SJCRH30 (cell line): ENCODE measurements around the gene DCAF5. TPM values are rescaled to one million over a fixed set of nuclear protein-coding genes. Genes with fewer than 3 reads are reported as not detected.
"Not testable (repeated sequence)": the region's sequence is repeated elsewhere in the genome, so short reads cannot be mapped to it uniquely, and the experiment has no call there.

Source experiments
- DNase-seq, 2 experiments: peaks; one replicate each; pipeline ENCODE4 v3.0.0-alpha.2; 2015 to 2020
- H3K27ac ChIP-seq: fragments of 250-450 bp; sonication (Bioruptor Pico); 2 replicates; pipeline ENCODE4 v1.5.1; 2020; ENCODE audit warnings: mild to moderate bottlenecking, moderate library complexity
- H3K27me3 ChIP-seq: fragments of 250-450 bp; sonication (Bioruptor Pico); 2 replicates; pipeline ENCODE4 v1.5.1; 2020; ENCODE audit warnings: mild to moderate bottlenecking, moderate library complexity
- H3K36me3 ChIP-seq: fragments of 250-450 bp; sonication (Bioruptor Pico); 2 replicates; pipeline ENCODE4 v1.5.1; 2020; ENCODE audit warnings: mild to moderate bottlenecking, moderate library complexity
- H3K4me1 ChIP-seq: fragments of 250-450 bp; sonication (Bioruptor Pico); 2 replicates; pipeline ENCODE4 v1.5.1; 2020; ENCODE audit warnings: mild to moderate bottlenecking, moderate library complexity
- H3K4me3 ChIP-seq: fragments of 250-450 bp; sonication (Bioruptor Pico); 2 replicates; pipeline ENCODE4 v1.5.1; 2020; ENCODE audit warnings: mild to moderate bottlenecking, moderate library complexity
- H3K9me3 ChIP-seq: fragments of 250-450 bp; sonication (Bioruptor Pico); replicated peaks from 2 replicates; pipeline ENCODE4 v1.5.1; 2020; ENCODE audit warnings: mild to moderate bottlenecking, moderate library complexity
- total RNA-seq: library from RNA; depleted of rRNA; stranded (reverse); fragments of >200 nt; shearing (Covaris generic); gene quantifications from 2 replicates; pipeline ENCODE4 v1.2.3, GENCODE V29; 2014; rRNA removed

The DCAF5 gene
- 27.7 and 29.0 TPM in 2 replicates for total RNA-seq

GRCh38 chr14:69152902-69153151 is at the start of gene DCAF5:
Gene DCAF5 (minus strand): TSS chr14:69153119. CDS start chr14:69152978, 141 bp downstream.
- H3K27ac ChIP-seq = peak within 1 kb of the TSS; percentile 85
- 0 out of 2 replicates have a peak, but pooled peaks cover 4% of the 10 kb centered on the region for H3K4me1 ChIP-seq
- no peaks in the 10 kb centered on the region for H3K27me3 ChIP-seq
- H3K9me3 ChIP-seq = no peaks in the 10 kb centered on the region
- DNase-seq = no peak
- H3K36me3 ChIP-seq = no peaks in the 10 kb centered on the region; the same call in 1 of the 2 replicates
- peak within 1 kb of the TSS; percentile 87 for H3K4me3 ChIP-seq

- no peak for DNase-seq
- Histone ChIP-seq H3K4me3 (no peak overlapping the region), H3K27me3 (no peaks in the 10 kb centered on the region), H3K4me1 (no peaks in the 10 kb centered on the region), H3K9me3 (no peaks in the 10 kb centered on the region), H3K36me3 (no peaks in the 10 kb centered on the region), H3K27ac (no peak overlapping the region)
These were observed 46.9 kb upstream of the DCAF5 start for GRCh38 chr14:69199786-69200185.

GRCh38 chr14:69193721-69194120 is 40.8 kb upstream of the DCAF5 start:
- Histone ChIP-seq H3K9me3 (no peaks in the 10 kb centered on the region), H3K36me3 (no peaks in the 10 kb centered on the region), H3K4me3 (no peak overlapping the region), H3K27me3 (no peaks in the 10 kb centered on the region), H3K27ac (no peak overlapping the region), H3K4me1 (no peaks in the 10 kb centered on the region)
- DNase-seq = no peak

- Histone ChIP-seq H3K9me3 (no peaks in the 10 kb centered on the region), H3K4me1 (no peaks in the 10 kb centered on the region), H3K27ac (peak within 1 kb of the TSS; percentile 50), H3K36me3 (no peaks in the 10 kb centered on the region), H3K4me3 (peak within 1 kb of the TSS; percentile 74), H3K27me3 (no peaks in the 10 kb centered on the region)
- DNase-seq = peak; percentile 85 to 89
These were observed 38.6 kb upstream of the DCAF5 start, which contains the start of gene EXD2 for GRCh38 chr14:69191340-69192111. Gene EXD2 (plus strand): TSS chr14:69191498. CDS start chr14:69209471, 17,973 bp downstream.

GRCh38 chr14:69190191-69190590 is 37.3 kb upstream of the DCAF5 start:
- no peak overlapping the region for H3K27ac ChIP-seq
- no peak for DNase-seq
- H3K4me3 ChIP-seq = no peak overlapping the region

GRCh38 chr14:69183735-69184134 is 30.8 kb upstream of the DCAF5 start:
- no peak for DNase-seq
- Histone ChIP-seq H3K9me3 (no peaks in the 10 kb centered on the region), H3K36me3 (no peaks in the 10 kb centered on the region), H3K4me1 (no peaks in the 10 kb centered on the region), H3K27me3 (no peaks in the 10 kb centered on the region), H3K27ac (no peak overlapping the region), H3K4me3 (no peak overlapping the region)

More at GRCh38 chr14:69190191-69190590, 37.3 kb upstream of the DCAF5 start:
- H3K27me3 ChIP-seq = no peaks in the 10 kb centered on the region
- H3K9me3 ChIP-seq = no peaks in the 10 kb centered on the region
- H3K4me1 ChIP-seq = no peaks in the 10 kb centered on the region
- H3K36me3 ChIP-seq = no peaks in the 10 kb centered on the region

GRCh38 chr14:69182580-69182979 is 29.7 kb upstream of the DCAF5 start:
- not testable (repeated sequence) for H3K9me3 ChIP-seq, H3K4me1 ChIP-seq, H3K4me3 ChIP-seq, H3K27ac ChIP-seq, H3K27me3 ChIP-seq, DNase-seq, H3K36me3 ChIP-seq

GRCh38 chr14:69181491-69181890 is 28.6 kb upstream of the DCAF5 start:
- Histone ChIP-seq H3K9me3 (no peaks in the 10 kb centered on the region), H3K4me1 (no peaks in the 10 kb centered on the region), H3K27me3 (no peaks in the 10 kb centered on the region), H3K27ac (no peak overlapping the region), H3K4me3 (no peak overlapping the region), H3K36me3 (no peaks in the 10 kb centered on the region)
- no peak for DNase-seq

- Histone ChIP-seq H3K4me1 (no peaks in the 10 kb centered on the region), H3K36me3 (no peaks in the 10 kb centered on the region), H3K27me3 (no peaks in the 10 kb centered on the region), H3K9me3 (no peaks in the 10 kb centered on the region), H3K4me3 (no peak overlapping the region), H3K27ac (no peak overlapping the region)
- DNase-seq = no peak
These were observed 22.2 kb upstream of the DCAF5 start for GRCh38 chr14:69175130-69175529.

GRCh38 chr14:69171569-69171968 is 18.6 kb upstream of the DCAF5 start:
- Histone ChIP-seq H3K9me3 (no peaks in the 10 kb centered on the region), H3K4me3 (no peak overlapping the region), H3K27ac (no peak overlapping the region), H3K27me3 (no peaks in the 10 kb centered on the region), H3K36me3 (no peaks in the 10 kb centered on the region), H3K4me1 (no peaks in the 10 kb centered on the region)
- no peak for DNase-seq

GRCh38 chr14:69170839-69171238 is 17.9 kb upstream of the DCAF5 start:
- H3K4me1 ChIP-seq = no peaks in the 10 kb centered on the region
- H3K4me3 ChIP-seq = no peak overlapping the region
- no peaks in the 10 kb centered on the region for H3K9me3 ChIP-seq
- H3K36me3 ChIP-seq = no peaks in the 10 kb centered on the region
- DNase-seq = no peak
- H3K27ac ChIP-seq = no peak overlapping the region
- H3K27me3 ChIP-seq = no peaks in the 10 kb centered on the region

- DNase-seq, H3K9me3 ChIP-seq, H3K4me1 ChIP-seq, H3K4me3 ChIP-seq, H3K36me3 ChIP-seq, H3K27ac ChIP-seq, H3K27me3 ChIP-seq: not testable (repeated sequence)
These were observed 12.9 kb upstream of the DCAF5 start for GRCh38 chr14:69165787-69166186.

GRCh38 chr14:69161590-69161989 is 8.7 kb upstream of the DCAF5 start:
- H3K36me3 ChIP-seq = no peaks in the 10 kb centered on the region
- H3K4me3 ChIP-seq = no peak overlapping the region
- H3K27me3 ChIP-seq = no peaks in the 10 kb centered on the region
- no peak overlapping the region for H3K27ac ChIP-seq
- H3K4me1 ChIP-seq = no peaks in the 10 kb centered on the region
- DNase-seq = no peak
- H3K9me3 ChIP-seq = no peaks in the 10 kb centered on the region

GRCh38 chr14:69156224-69156623 is 3.3 kb upstream of the DCAF5 start:
- no peaks in the 10 kb centered on the region for H3K27me3 ChIP-seq

GRCh38 chr14:69154779-69155178 is 1.9 kb upstream of the DCAF5 start:
- H3K9me3 ChIP-seq = no peaks in the 10 kb centered on the region
- H3K27me3 ChIP-seq = no peaks in the 10 kb centered on the region
- no peak overlapping the region for H3K4me3 ChIP-seq
- no peaks in the 10 kb centered on the region for H3K36me3 ChIP-seq
- H3K4me1 ChIP-seq = 0 out of 2 replicates have a peak, but pooled peaks cover 4% of the 10 kb centered on the region
- DNase-seq = no peak
- no peak overlapping the region for H3K27ac ChIP-seq

More at GRCh38 chr14:69156224-69156623, 3.3 kb upstream of the DCAF5 start:
- H3K9me3 ChIP-seq = no peaks in the 10 kb centered on the region
- H3K4me3 ChIP-seq = no peak overlapping the region
- H3K4me1 ChIP-seq = 0 out of 2 replicates have a peak, but pooled peaks cover 4% of the 10 kb centered on the region
- no peaks in the 10 kb centered on the region for H3K36me3 ChIP-seq
- H3K27ac ChIP-seq = no peak overlapping the region
- DNase-seq = no peak

GRCh38 chr14:69153873-69154270 is 953 bp upstream of the DCAF5 start:
- H3K27ac ChIP-seq = peak overlapping the region; percentile 85
- DNase-seq = peak; percentile 59 to 66
- no peaks in the 10 kb centered on the region for H3K27me3 ChIP-seq
- H3K4me3 ChIP-seq = peak overlapping the region; percentile 87
- H3K36me3 ChIP-seq = no peaks in the 10 kb centered on the region
- 0 out of 2 replicates have a peak, but pooled peaks cover 4% of the 10 kb centered on the region for H3K4me1 ChIP-seq
- no peaks in the 10 kb centered on the region for H3K9me3 ChIP-seq
